ENCODE measurements around the gene EHD1. TPM values are rescaled to one million over a fixed set of nuclear protein-coding genes. Genes with fewer than 3 reads are reported as not detected.
"Not testable (repeated sequence)": the region's sequence is repeated elsewhere in the genome, so short reads cannot be mapped to it uniquely, and the experiment has no call there.

EHD1 gene
- total RNA-seq, 4 donors from 2014 or later = 35.2 to 93.9 (median 42.6) TPM

DNA sequence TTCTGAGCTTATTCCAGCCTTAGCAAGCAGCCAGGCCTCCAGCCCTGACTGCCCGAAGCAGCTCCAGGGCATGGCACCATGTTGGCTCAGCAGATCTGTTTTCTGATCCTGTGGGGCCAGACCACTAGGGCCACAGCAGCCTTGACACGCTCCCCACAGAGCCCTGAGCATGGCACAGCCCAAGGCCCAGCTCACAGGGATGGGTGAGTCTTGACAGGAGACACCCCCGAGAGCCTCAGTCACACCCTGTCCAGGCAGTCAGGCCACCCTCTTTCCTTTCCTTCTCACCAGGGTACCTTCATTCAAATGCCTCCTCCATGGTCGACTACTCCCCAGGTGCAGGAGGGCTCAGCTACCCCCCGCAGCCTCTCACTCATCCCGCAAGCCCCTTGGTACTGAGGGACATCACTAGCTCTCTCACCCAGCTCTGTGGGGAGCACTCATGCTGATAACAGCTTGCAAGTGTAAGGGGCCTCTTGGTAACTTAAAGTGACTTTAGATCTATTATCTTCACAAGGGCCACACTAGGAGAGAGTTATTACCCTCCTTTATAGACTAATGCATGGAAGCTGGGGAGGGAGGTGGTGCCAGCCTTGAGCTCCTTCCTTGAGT, 30.1 kb downstream of the EHD1 start:
- H3K9me3 ChIP-seq = no peaks in the 10 kb centered on the region
- H3K4me3 ChIP-seq = no peak overlapping the region
- H3K36me3 ChIP-seq = peaks cover 0 to 14% (median 0%) of the 10 kb centered on the region in 3 donors
- H3K27me3 ChIP-seq = no peaks in the 10 kb centered on the region
- WGBS, 2 donors = 72 to 82% methylated on average over 6 of the region's 6 CpGs
- H3K4me1 ChIP-seq = peaks cover 0 to 64% (median 30%) of the 10 kb centered on the region in 4 donors
- TF ChIP-seq EP300 (IDR thresholded peaks at IDR 0.05) (no peak), POLR2A (IDR thresholded peaks at IDR 0.05) (no peak), CTCF (IDR thresholded peaks at IDR 0.05) (no peak)
- peak overlapping the region in 1 of 4 donors; percentile 78 for H3K27ac ChIP-seq
- DNase-seq (ENCODE audit: low spot score in 2 of 2) = no peak

DNA sequence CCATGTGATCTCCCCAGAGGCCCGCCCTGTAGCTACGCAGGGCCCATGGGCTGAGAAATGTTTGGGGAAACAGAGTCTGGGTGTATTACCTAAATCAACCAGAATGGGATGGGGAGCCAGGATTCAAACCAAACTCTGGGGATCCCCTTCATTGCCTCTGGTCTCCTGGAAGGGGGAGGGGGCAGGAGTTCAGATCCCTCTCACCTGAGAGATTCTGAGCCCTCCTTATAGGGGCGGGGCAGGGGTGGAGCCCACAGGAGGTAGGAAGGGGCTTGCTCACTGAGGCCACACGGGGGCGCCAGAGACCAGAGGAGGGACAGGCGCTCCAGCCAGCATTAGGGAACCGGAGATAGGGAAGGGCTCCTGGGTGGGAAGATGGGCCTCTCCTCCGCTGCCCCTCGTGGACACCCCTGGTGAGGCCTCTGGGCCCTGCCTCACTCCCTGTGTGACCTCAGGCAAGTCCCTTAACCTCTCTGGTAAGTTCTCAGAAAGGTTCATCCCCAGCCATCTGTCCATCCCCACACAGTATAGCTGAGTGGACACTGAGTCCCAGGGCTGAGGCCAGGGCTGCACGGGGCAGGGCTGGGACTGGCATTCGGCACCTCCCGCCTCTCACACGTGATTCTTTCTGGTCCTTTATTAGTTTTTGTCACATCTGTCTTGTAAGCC, 31.3 kb downstream of the EHD1 start:
- Histone ChIP-seq H3K9me3 (no peaks in the 10 kb centered on the region), H3K4me1 (peaks cover 0 to 53% (median 23%) of the 10 kb centered on the region in 4 donors), H3K36me3 (peaks cover 0 to 2% (median 0%) of the 10 kb centered on the region in 3 donors), H3K27ac (peak overlapping the region in 1 of 4 donors; percentile 39), H3K4me3 (no peak overlapping the region), H3K27me3 (no peaks in the 10 kb centered on the region)
- 19% methylated on average over 13 of the region's 13 CpGs for WGBS, 2 donors
- TF ChIP-seq CTCF (IDR thresholded peaks at IDR 0.05) = peak; percentile 95 to 99 (median 99)
- TF ChIP-seq EP300 (IDR thresholded peaks at IDR 0.05) = peak in 1 of 2 donors; percentile 55
- TF ChIP-seq POLR2A (IDR thresholded peaks at IDR 0.05) = no peak
- peak; percentile 69 to 85 for DNase-seq (ENCODE audit: low spot score in 2 of 2)

- WGBS, 2 donors = 92 to 93% methylated on average over 8 of the region's 8 CpGs
- not testable (repeated sequence) for H3K27ac ChIP-seq; DNase-seq (ENCODE audit: low spot score in 2 of 2); H3K27me3 ChIP-seq; H3K9me3 ChIP-seq; H3K4me3 ChIP-seq; H3K36me3 ChIP-seq
- peaks cover 0 to 43% (median 17%) of the 10 kb centered on the region in 4 donors for H3K4me1 ChIP-seq
These were observed 32.7 kb downstream of the EHD1 start for GRCh38 chr11:64845776-64846129.

DNA sequence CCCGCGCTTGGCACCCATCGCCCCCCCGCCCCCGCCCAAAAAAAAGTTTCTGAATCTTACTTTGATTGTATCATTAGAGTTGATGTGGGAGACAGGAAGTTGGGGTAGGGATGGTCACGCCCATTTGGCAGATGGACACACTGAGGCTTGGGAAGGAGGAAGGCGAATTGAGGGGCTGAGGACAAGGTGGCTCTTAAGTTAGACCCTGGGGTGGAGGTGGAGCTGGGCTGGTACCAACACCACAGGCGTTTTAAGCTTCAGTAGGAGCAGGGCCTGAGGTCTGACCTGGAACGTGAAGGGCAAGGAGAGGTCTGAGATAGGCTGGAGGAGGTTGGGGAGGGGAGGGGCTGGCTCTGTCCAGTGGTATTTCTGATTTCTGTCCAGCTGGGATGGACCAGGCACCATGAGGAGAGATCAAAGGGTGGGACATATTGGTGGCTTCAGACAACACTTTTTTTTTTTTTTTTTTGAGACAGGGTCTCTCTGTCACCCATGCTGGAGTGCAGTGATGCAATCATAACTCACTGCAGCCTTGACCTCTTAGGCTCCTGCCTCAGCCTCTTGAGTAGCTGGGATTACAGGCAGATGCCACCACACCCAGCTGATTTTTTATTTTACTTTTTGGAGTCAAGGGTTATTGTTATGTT, 33.2 kb downstream of the EHD1 start:
- no peak for DNase-seq (ENCODE audit: low spot score in 2 of 2)
- Histone ChIP-seq H3K4me1 (peaks cover 0 to 38% (median 14%) of the 10 kb centered on the region in 4 donors), H3K36me3 (no peaks in the 10 kb centered on the region), H3K9me3 (no peaks in the 10 kb centered on the region), H3K27me3 (no peaks in the 10 kb centered on the region), H3K4me3 (peak overlapping the region in 3 of 4 donors; percentile 26 to 54 (median 48)), H3K27ac (peak overlapping the region in 2 of 4 donors; percentile 55 to 84)
- no peak for TF ChIP-seq EP300 (IDR thresholded peaks at IDR 0.05)
- no peak for TF ChIP-seq POLR2A (IDR thresholded peaks at IDR 0.05)
- no peak for TF ChIP-seq CTCF (IDR thresholded peaks at IDR 0.05)
- WGBS, 2 donors = 25 to 28% methylated on average over 9 of the region's 9 CpGs

GRCh38 chr11:64844330-64845128, 33.9 kb downstream of the EHD1 start, which contains the start of gene CDC42BPG:
TSS of gene CDC42BPG (minus strand) at chr11:64844653. CDS start at chr11:64844569, 84 bp downstream.
- no peaks in the 10 kb centered on the region for H3K36me3 ChIP-seq
- peak within 1 kb of the TSS in 2 of 4 donors; percentile 55 to 84 for H3K27ac ChIP-seq
- peaks cover 0 to 30% (median 9%) of the 10 kb centered on the region in 4 donors for H3K4me1 ChIP-seq
- no peaks in the 10 kb centered on the region for H3K27me3 ChIP-seq
- 2 to 6% methylated on average over 31 to 39 of the region's 96 CpGs for WGBS, 2 donors
- TF ChIP-seq CTCF (IDR thresholded peaks at IDR 0.05) = peak; percentile 63 to 78 (median 75)
- no peak for TF ChIP-seq POLR2A (IDR thresholded peaks at IDR 0.05)
- no peak for TF ChIP-seq EP300 (IDR thresholded peaks at IDR 0.05)
- DNase-seq (ENCODE audit: low spot score in 2 of 2) = no peak
- H3K9me3 ChIP-seq = no peaks in the 10 kb centered on the region
- peak within 1 kb of the TSS in 3 of 4 donors; percentile 26 to 54 (median 48) for H3K4me3 ChIP-seq
